GM19239 (cell line): ENCODE data around the gene GOLGA6L2.

Experiments used
- DNase-seq: peaks from one replicate; pipeline ENCODE4 v3.0.0; 2011; ENCODE audit warnings: low spot score; ENCODE audit not compliant: insufficient read length
- FAIRE-seq: peaks from 2 replicates; lab custom pipeline; 2011; peaks lifted over from hg19 to GRCh38; lab: Jason Lieb, UNC

Gene GOLGA6L2

GRCh38 chr15:23395832-23396231 lies 51.2 kb downstream of the GOLGA6L2 start:
- no peak for DNase-seq
- no peak for FAIRE-seq

DNA sequence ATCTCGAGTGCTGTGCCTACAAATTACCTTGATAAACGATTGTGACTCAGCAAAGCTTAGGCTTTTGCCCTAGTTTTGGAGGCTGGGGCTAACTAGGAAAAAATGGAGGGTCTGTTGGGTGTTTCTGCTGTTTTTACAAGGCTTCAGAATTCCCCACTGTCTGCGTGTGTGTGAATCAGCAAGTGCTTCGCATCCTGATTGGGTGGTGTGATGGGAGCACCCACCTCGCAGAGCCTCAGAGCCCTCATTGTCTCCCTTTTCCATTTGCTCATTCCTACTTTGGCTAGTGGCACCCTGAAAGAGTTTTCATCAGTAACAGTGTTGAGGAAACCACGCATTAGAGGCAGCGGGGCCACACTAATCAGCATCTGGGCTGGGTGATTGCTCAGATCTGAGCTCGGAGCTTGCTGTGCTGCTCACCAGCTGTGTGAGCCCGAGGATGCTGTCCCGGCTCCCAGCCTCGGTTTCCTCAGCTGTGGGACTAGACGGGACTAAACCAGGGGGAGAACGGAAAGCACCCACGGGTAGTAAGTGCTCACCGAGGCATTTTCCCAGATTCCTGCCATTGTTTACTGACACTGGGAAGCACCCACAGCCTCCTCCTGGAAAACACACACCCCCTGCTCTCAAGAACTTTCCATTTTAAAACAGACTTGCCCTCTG lies 51.9 kb downstream of the GOLGA6L2 start:
- FAIRE-seq, result no peak

More for the DNA sequence above, 51.9 kb downstream of the GOLGA6L2 start:
- no peak for DNase-seq
